ENCODE measurements around the gene REN. TPM values are rescaled to one million over a fixed set of nuclear protein-coding genes. Genes with fewer than 3 reads are reported as not detected.

REN gene
- total and polyA plus RNA-seq, 2 of the 8 experiments (the other 6 are each of a cell fraction or from before 2014, with no cell fraction given): 0.05 TPM; not detected in 1

GRCh38 chr1:204147406-204148383 is 18.4 kb downstream of the REN start (continued):
- TF ChIP-seq RAD21 (IDR thresholded peaks at IDR 0.05 in 1 of 2, conservative IDR thresholded peaks at IDR 0.05 in 1 of 2; ENCODE audit: low read depth in 2 of 2, low read length in 2 of 2): no peak
- no peak for TF ChIP-seq RFX5 (IDR thresholded peaks at IDR 0.05; ENCODE audit: borderline replicate concordance, low read depth, low read length)
- no peak for TF ChIP-seq TCF12 (IDR thresholded peaks at IDR 0.05; ENCODE audit: low read depth, low read length)
- TF ChIP-seq KDM1A (IDR thresholded peaks at IDR 0.05; ENCODE audit: borderline replicate concordance, low read length): no peak
- 0 out of 4 replicates have a peak, but pooled peaks of 1 of the 2 experiments have one; percentile 24 for TF ChIP-seq HDAC2 (IDR thresholded peaks at IDR 0.05; ENCODE audit: borderline replicate concordance in 1 of 2, low read depth in 2 of 2, low read length in 2 of 2)
- TF ChIP-seq TAF1 (IDR thresholded peaks at IDR 0.05; ENCODE audit: low read depth, low read length): no peak
- peak; percentile 51; the same call in 1 of the 2 replicates for TF ChIP-seq SP4 (IDR thresholded peaks at IDR 0.05; ENCODE audit: low read length)
- no peak for TF ChIP-seq NRF1 (IDR thresholded peaks at IDR 0.05; ENCODE audit: low read depth, low read length)
- no peak for TF ChIP-seq KDM5A (IDR thresholded peaks at IDR 0.05; ENCODE audit: low read length)
- no peak for TF ChIP-seq CHD1 (IDR thresholded peaks at IDR 0.05; ENCODE audit: low read depth, low read length)
- no peak for TF ChIP-seq TAF7 (optimal IDR thresholded peaks at IDR 0.05; ENCODE audit: borderline replicate concordance, low read depth, low read length)
- TF ChIP-seq KDM4A (IDR thresholded peaks at IDR 0.05; ENCODE audit: low read depth, low read length, severe bottlenecking): peak; percentile 24
- TF ChIP-seq SIN3A (conservative IDR thresholded peaks at IDR 0.05 in 1 of 2, IDR thresholded peaks at IDR 0.05 in 1 of 2; ENCODE audit: low read depth in 1 of 2, low read length in 2 of 2): no peak
- TF ChIP-seq MAFK (IDR thresholded peaks at IDR 0.05; ENCODE audit: low read depth, low read length): no peak
- TF ChIP-seq ATF3 (IDR thresholded peaks at IDR 0.05; ENCODE audit: insufficient read depth, low read depth, low read length): no peak
